Common myeloid progenitor, CD34-positive (primary cell): Measurements from ENCODE around the gene VASN.

Source experiments
- CTCF ChIA-PET: fragments of 350-600 bp; sonication (Branson Sonifier 250); formaldehyde crosslinking; loops from one replicate; lab custom pipeline; 2021; ENCODE audit warnings: antibody characterized with exemption; lab: Charles Lee
- POLR2A ChIA-PET: fragments of 350-600 bp; sonication (Branson Sonifier 250); formaldehyde crosslinking; loops from one replicate; lab custom pipeline; 2021; ENCODE audit warnings: antibody characterized with exemption; lab: Charles Lee
- DNase-seq, 3 donors: peaks; one replicate each; pipeline versions ENCODE4 v3.0.0 to v3.0.0-alpha.2; 2013
- H3K27ac ChIP-seq, 2 experiments: 1 replicate in 1 of 2; 2 replicates in 1 of 2; pipeline ENCODE4 v1.7.0; 2013; ENCODE audit warnings: inconsistent platforms in 2 of 2, low read length in 2 of 2, mild to moderate bottlenecking in 2 of 2, low read depth in 1 of 2, moderate library complexity in 1 of 2; ENCODE audit not compliant: severe bottlenecking in 2 of 2, insufficient read depth in 1 of 2, poor library complexity in 1 of 2
- H3K27me3 ChIP-seq, 5 experiments: replicated peaks in 2 of 5; 1 replicate in 3 of 5; 2 replicates in 2 of 5; pipeline versions ENCODE4 v1.6.1 to v1.7.0; 2013; ENCODE audit warnings: low read length in 4 of 5, mild to moderate bottlenecking in 2 of 5, moderate library complexity in 2 of 5, inconsistent platforms in 1 of 5; ENCODE audit not compliant: insufficient read depth in 5 of 5, control insufficient read depth in 4 of 5
- H3K36me3 ChIP-seq, 4 experiments: 1 replicate in 2 of 4; 2 replicates in 2 of 4; pipeline versions ENCODE4 v1.6.1 to v1.7.0; 2013; ENCODE audit warnings: low read length in 3 of 4, control low read depth in 1 of 4, mild to moderate bottlenecking in 1 of 4; ENCODE audit not compliant: control insufficient read depth in 4 of 4, insufficient read depth in 4 of 4
- H3K4me1 ChIP-seq, 4 experiments: 1 replicate in 3 of 4; 2 replicates in 1 of 4; pipeline versions ENCODE4 v1.6.1 to v1.7.1; 2013; ENCODE audit warnings: low read length in 3 of 4, mild to moderate bottlenecking in 3 of 4, control low read depth in 1 of 4, inconsistent platforms in 1 of 4, moderate library complexity in 1 of 4; ENCODE audit not compliant: control insufficient read depth in 4 of 4, insufficient read depth in 4 of 4; ENCODE audit errors: control extremely low read depth in 1 of 4
- H3K4me3 ChIP-seq, 7 experiments: 1 replicate in 4 of 7; 2 replicates in 3 of 7; pipeline versions ENCODE4 v1.5.1 to v1.7.0; 2013; ENCODE audit warnings: mild to moderate bottlenecking in 7 of 7, low read length in 6 of 7, moderate library complexity in 6 of 7, inconsistent platforms in 2 of 7, low read depth in 2 of 7, control low read depth in 1 of 7; ENCODE audit not compliant: insufficient read depth in 4 of 7, control insufficient read depth in 1 of 7; ENCODE audit errors: extremely low read depth in 1 of 7
- H3K9me3 ChIP-seq, 5 experiments: 1 replicate in 4 of 5; 2 replicates in 1 of 5; pipeline versions ENCODE4 v1.6.1 to v1.7.1; 2013; ENCODE audit warnings: low read length in 4 of 5, mild to moderate bottlenecking in 2 of 5, inconsistent platforms in 1 of 5, low read depth in 1 of 5, moderate library complexity in 1 of 5; ENCODE audit not compliant: control insufficient read depth in 4 of 5, insufficient read depth in 2 of 5; ENCODE audit errors: control extremely low read depth in 1 of 5
- WGBS: methylation state at CpG from one replicate; pipeline ENCODE4 v1.1.5; 2013; ENCODE audit not compliant: insufficient coverage; 5-methylcytosine and 5-hydroxymethylcytosine counted together

The VASN gene

GRCh38 chr16:4365615-4366014 lies 6.0 kb upstream of the VASN start:
- Histone ChIP-seq H3K27ac (no peak overlapping the region), H3K4me3 (no peak overlapping the region), H3K4me1 (no peaks in the 10 kb centered on the region), H3K9me3 (no peaks in the 10 kb centered on the region), H3K27me3 (no peaks in the 10 kb centered on the region), H3K36me3 (peaks cover 0 to 62% (median 38%) of the 10 kb centered on the region in 4 experiments)
- POLR2A ChIA-PET: interaction anchor here (0.6 kb wide), 1 partner anchor 24 kb away, joined by 5 read pairs; no protein-coding TSS in a partner anchor
- CTCF ChIA-PET: interaction anchor here (1.0 to 2.2 kb wide), 4 partner anchors 10 to 77 kb away, joined by 3 to 12 read pairs (median 3); no protein-coding TSS in a partner anchor
- 100% methylated on average over 9 of the region's 12 CpGs for WGBS
- DNase-seq: no peak

DNA sequence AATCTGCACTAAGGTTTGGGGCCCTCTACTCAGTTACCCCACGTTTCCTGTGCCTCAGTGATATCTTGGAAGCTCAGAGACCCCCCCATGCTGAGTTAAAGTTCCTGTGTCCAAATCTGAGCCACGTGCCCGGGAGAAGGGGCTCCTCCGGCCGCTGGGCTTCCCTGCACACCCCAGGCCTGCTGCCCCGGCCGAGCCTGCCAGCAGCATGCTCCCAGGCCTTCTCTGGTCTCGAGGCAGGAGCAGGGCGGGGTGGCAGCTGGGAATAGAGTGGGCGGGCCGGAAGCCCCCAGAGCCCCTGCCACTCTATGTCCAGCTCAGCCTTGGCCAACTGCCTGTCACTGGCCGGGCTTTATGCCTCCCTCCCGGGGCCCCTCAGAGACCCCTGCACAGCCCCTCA lies 5.6 kb upstream of the VASN start:
- ChIA-PET POLR2A (no interaction called here), CTCF (interaction anchor here (1.1 to 1.6 kb wide), 3 partner anchors 12 to 77 kb away, joined by 3 read pairs; no protein-coding TSS in a partner anchor)
- no peak overlapping the region for H3K4me3 ChIP-seq
- no peaks in the 10 kb centered on the region for H3K4me1 ChIP-seq
- DNase-seq: no peak
- H3K36me3 ChIP-seq: peaks cover 0 to 58% (median 35%) of the 10 kb centered on the region in 4 experiments
- no peaks in the 10 kb centered on the region for H3K27me3 ChIP-seq
- no peak overlapping the region for H3K27ac ChIP-seq
- no peaks in the 10 kb centered on the region for H3K9me3 ChIP-seq
- 100% methylated on average over 12 of the region's 13 CpGs for WGBS

DNA sequence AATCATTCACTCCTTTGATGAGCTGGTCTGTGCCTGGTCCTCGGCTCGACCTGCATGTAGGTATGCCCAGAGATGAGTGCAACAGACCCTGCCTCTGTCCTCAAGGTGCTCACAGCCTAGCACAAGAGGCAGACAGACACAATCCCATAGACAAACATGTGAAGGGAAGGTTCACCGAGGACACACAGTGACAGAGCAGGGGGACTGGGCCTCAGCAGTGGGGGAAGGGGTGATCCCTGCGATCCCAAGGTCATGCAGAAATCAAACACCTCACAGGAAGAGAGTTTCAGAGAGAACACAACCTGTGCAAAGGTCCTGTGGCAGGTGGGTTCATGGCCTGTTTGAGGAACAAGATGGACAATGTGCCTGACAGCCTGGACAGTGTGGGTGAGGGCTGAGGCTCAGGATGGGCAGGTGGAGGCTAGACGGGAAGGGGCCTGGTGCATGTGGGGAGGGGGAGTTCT lies 4.2 kb upstream of the VASN start:
- CTCF ChIA-PET: interaction anchor here (1.0 to 1.5 kb wide), 2 partner anchors 8 to 10 kb away, joined by 3 read pairs; no protein-coding TSS in a partner anchor
- H3K27ac ChIP-seq: no peak overlapping the region
- peaks cover 0 to 4% (median 0%) of the 10 kb centered on the region in 5 experiments for H3K27me3 ChIP-seq
- H3K4me3 ChIP-seq: no peak overlapping the region
- 100% methylated on average over 5 of the region's 5 CpGs for WGBS
- DNase-seq: no peak
- H3K36me3 ChIP-seq: peaks cover 0 to 44% (median 24%) of the 10 kb centered on the region in 4 experiments
- no peaks in the 10 kb centered on the region for H3K9me3 ChIP-seq
- H3K4me1 ChIP-seq: peaks cover 0 to 11% (median 7%) of the 10 kb centered on the region in 4 experiments
- POLR2A ChIA-PET: no interaction called here

GRCh38 chr16:4369007-4369733 lies 2.5 kb upstream of the VASN start:
- no peak overlapping the region for H3K4me3 ChIP-seq
- ChIA-PET POLR2A (interaction anchor here (0.6 kb wide), 1 partner anchor 172 kb away, joined by 4 read pairs; no protein-coding TSS in a partner anchor), CTCF (interaction anchor here (0.9 to 2.4 kb wide), 4 partner anchors 19 to 36 kb away, joined by 3 to 6 read pairs (median 4); no protein-coding TSS in a partner anchor)
- H3K36me3 ChIP-seq: peaks cover 0 to 34% (median 18%) of the 10 kb centered on the region in 4 experiments
- no peaks in the 10 kb centered on the region for H3K9me3 ChIP-seq
- DNase-seq: no peak
- peaks cover 0 to 15% (median 12%) of the 10 kb centered on the region in 4 experiments for H3K4me1 ChIP-seq
- H3K27me3 ChIP-seq: peaks cover 0 to 8% (median 0%) of the 10 kb centered on the region in 5 experiments
- 95% methylated on average over 13 of the region's 13 CpGs for WGBS
- no peak overlapping the region for H3K27ac ChIP-seq

DNA sequence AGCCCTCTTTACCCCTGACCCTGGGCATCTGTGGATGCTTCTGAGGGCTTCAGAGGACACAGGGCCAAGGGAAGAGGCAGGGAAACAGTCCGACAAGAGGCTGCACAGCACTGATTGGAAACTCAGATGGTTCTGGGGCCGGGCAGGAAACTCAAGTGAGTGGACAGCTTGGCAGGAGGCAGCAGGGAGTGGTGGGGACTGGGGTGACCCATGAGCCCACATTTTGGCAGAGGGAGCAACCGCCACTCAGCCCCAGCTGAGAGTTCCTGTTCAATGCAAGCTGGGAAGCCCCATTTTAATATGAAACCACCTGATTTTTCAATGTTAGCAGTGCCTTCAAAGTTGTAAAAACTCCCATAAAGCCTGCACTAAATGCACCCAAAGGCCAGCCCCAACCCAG lies 1.5 kb upstream of the VASN start:
- peaks cover 0 to 25% (median 13%) of the 10 kb centered on the region in 4 experiments for H3K36me3 ChIP-seq
- H3K27me3 ChIP-seq: peaks cover 0 to 8% (median 0%) of the 10 kb centered on the region in 5 experiments
- ChIA-PET CTCF (interaction anchor here (0.9 to 2.4 kb wide), 7 partner anchors 11 to 35 kb away, joined by 3 to 7 read pairs (median 4); partner anchors contain the start of gene PAM16), POLR2A (no interaction called here)
- no peak for DNase-seq
- no peaks in the 10 kb centered on the region for H3K9me3 ChIP-seq
- no peak overlapping the region for H3K27ac ChIP-seq
- H3K4me1 ChIP-seq: peaks cover 0 to 15% (median 12%) of the 10 kb centered on the region in 4 experiments
- H3K4me3 ChIP-seq: no peak overlapping the region
- 94% methylated on average over 3 of the region's 3 CpGs for WGBS

- H3K4me1 ChIP-seq: peaks cover 0 to 15% (median 12%) of the 10 kb centered on the region in 4 experiments
- DNase-seq: no peak
- ChIA-PET CTCF (interaction anchor here (0.9 to 2.4 kb wide), 7 partner anchors 11 to 32 kb away, joined by 3 to 7 read pairs (median 3); partner anchors contain the start of gene PAM16), POLR2A (no interaction called here)
- WGBS: 95% methylated on average over 11 of the region's 14 CpGs
- H3K9me3 ChIP-seq: no peaks in the 10 kb centered on the region
- H3K4me3 ChIP-seq: no peak overlapping the region
- peaks cover 0 to 19% (median 11%) of the 10 kb centered on the region in 4 experiments for H3K36me3 ChIP-seq
- H3K27me3 ChIP-seq: peaks cover 0 to 8% (median 0%) of the 10 kb centered on the region in 5 experiments
- H3K27ac ChIP-seq: no peak overlapping the region
Measured at GRCh38 chr16:4370570-4371356, 885 bp upstream of the VASN start.
